IMR-90 (cell line): ENCODE data around the gene KRTAP20-2. TPM values are rescaled to one million over a fixed set of nuclear protein-coding genes. Genes with fewer than 3 reads are reported as not detected.

Experiments used
- ATAC-seq: fragments of 200-7000 bp; cut with Tn5 transposase; 2 replicates; pipeline ENCODE4 v1.9.1; 2020; ENCODE audit warnings: low read depth, mild to moderate bottlenecking, moderate library complexity
- BruUV-seq: library from RNA; stranded (reverse); fragments of 400-500 nt; replicated peaks from 2 replicates; lab custom pipeline; 2021; lab: Mats Ljungman, UMichigan
- CTCF ChIA-PET: fragments of 300-600 bp; formaldehyde crosslinking; extraction: SDS; loops from one replicate; lab custom pipeline; 2021; ENCODE audit warnings: antibody characterized with exemption; lab: Yijun Ruan, JAX
- POLR2A ChIA-PET: fragments of 300-600 bp; sonication (Branson Sonifier 250); formaldehyde crosslinking; loops from one replicate; lab custom pipeline; 2022; ENCODE audit warnings: antibody characterized with exemption; ENCODE audit not compliant: unreplicated experiment; lab: Charles Lee
- DNase-seq: peaks from one replicate; pipeline ENCODE4 v3.0.0; 2013
- H2AFZ ChIP-seq: replicated peaks from 2 replicates; pipeline ENCODE3; 2013; ENCODE audit warnings: low read length, mild to moderate bottlenecking; ENCODE audit not compliant: poor library complexity
- H2AK5ac ChIP-seq: 2 replicates; pipeline ENCODE4 v1.6.1; 2013; ENCODE audit warnings: low read depth, low read length, inconsistent platforms
- H2AK9ac ChIP-seq: replicated peaks from 2 replicates; pipeline ENCODE3; 2013; ENCODE audit warnings: mild to moderate bottlenecking, low read depth, low read length, moderate library complexity; ENCODE audit not compliant: poor library complexity
- H2BK120ac ChIP-seq: 2 replicates; pipeline ENCODE4 v1.6.1; 2013; ENCODE audit warnings: low read depth, low read length, inconsistent platforms
- H2BK15ac ChIP-seq: 3 replicates; pipeline ENCODE4 v1.6.1; 2013; ENCODE audit warnings: low read depth, low read length, inconsistent platforms
- H2BK20ac ChIP-seq: 2 replicates; pipeline ENCODE4 v1.6.1; 2013; ENCODE audit warnings: low read depth, mild to moderate bottlenecking, inconsistent platforms, low read length, moderate library complexity
- H2BK5ac ChIP-seq: 2 replicates; pipeline ENCODE4 v1.6.1; 2013; ENCODE audit warnings: mild to moderate bottlenecking, low read depth, low read length, inconsistent platforms; ENCODE audit not compliant: poor library complexity, severe bottlenecking
- H3K14ac ChIP-seq: replicated peaks from 2 replicates; pipeline ENCODE4 v1.6.1; 2013; ENCODE audit warnings: low read depth, low read length, inconsistent platforms
- H3K18ac ChIP-seq: 2 replicates; pipeline ENCODE4 v1.6.1; 2013; ENCODE audit warnings: low read depth, low read length, control low read depth
- H3K23ac ChIP-seq: 2 replicates; pipeline ENCODE4 v1.6.1; 2013; ENCODE audit warnings: low read depth, low read length, inconsistent platforms
- H3K27ac ChIP-seq: 2 replicates; pipeline ENCODE4 v1.5.1; 2013; ENCODE audit warnings: mild to moderate bottlenecking, control low read depth, low read length; ENCODE audit not compliant: insufficient read depth
- H3K27me3 ChIP-seq: 2 replicates; pipeline ENCODE4 v1.6.1; 2013; ENCODE audit warnings: low read length; ENCODE audit not compliant: control insufficient read depth, insufficient read depth
- H3K36me3 ChIP-seq: 2 replicates; pipeline ENCODE4 v1.6.1; 2013; ENCODE audit warnings: low read length, mixed read lengths; ENCODE audit not compliant: control insufficient read depth, insufficient read depth
- H3K4ac ChIP-seq: 2 replicates; pipeline ENCODE4 v1.6.1; 2013; ENCODE audit warnings: low read depth, low read length, inconsistent platforms
- H3K4me1 ChIP-seq: 2 replicates; pipeline ENCODE4 v1.6.1; 2013; ENCODE audit warnings: low read length, mixed read lengths; ENCODE audit not compliant: control insufficient read depth, insufficient read depth
- H3K4me2 ChIP-seq: 2 replicates; pipeline ENCODE4 v1.6.1; 2013; ENCODE audit warnings: low read depth, mild to moderate bottlenecking, control low read depth, low read length, moderate library complexity
- H3K4me3 ChIP-seq: 2 replicates; pipeline ENCODE4 v1.5.1; 2013; ENCODE audit warnings: low read depth, mild to moderate bottlenecking, control low read depth, low read length, moderate library complexity; ENCODE audit not compliant: insufficient read depth
- H3K56ac ChIP-seq: 2 replicates; pipeline ENCODE4 v1.6.1; 2013; ENCODE audit warnings: low read length, inconsistent platforms; ENCODE audit not compliant: insufficient read depth; ENCODE audit errors: extremely low read depth
- H3K79me1 ChIP-seq, 2 experiments: 2 replicates each; pipeline ENCODE4 v1.6.1; 2013; ENCODE audit warnings: low read length in 2 of 2, inconsistent platforms in 1 of 2, low read depth in 1 of 2
- H3K9ac ChIP-seq: 2 replicates; pipeline ENCODE4 v1.6.1; 2013; ENCODE audit warnings: low read depth, low read length, control low read depth
- H3K9me1 ChIP-seq: 2 replicates; pipeline ENCODE4 v1.6.1; 2013; ENCODE audit warnings: low read length, inconsistent platforms; ENCODE audit not compliant: insufficient read depth
- H3K9me3 ChIP-seq: 2 replicates; pipeline ENCODE4 v1.6.1; 2013; ENCODE audit warnings: low read length; ENCODE audit not compliant: control insufficient read depth, insufficient read depth
- H4K20me1 ChIP-seq: 2 replicates; pipeline ENCODE4 v1.6.1; 2013; ENCODE audit warnings: low read length, inconsistent platforms; ENCODE audit not compliant: insufficient read depth
- H4K5ac ChIP-seq: 2 replicates; pipeline ENCODE4 v1.6.1; 2013; ENCODE audit warnings: mild to moderate bottlenecking, low read depth, low read length, control low read depth
- H4K8ac ChIP-seq, 2 experiments: 2 replicates each; pipeline ENCODE4 v1.6.1; 2013; ENCODE audit warnings: low read depth in 2 of 2, low read length in 2 of 2, control low read depth in 1 of 2, inconsistent platforms in 1 of 2
- H4K91ac ChIP-seq: 2 replicates; pipeline ENCODE4 v1.6.1; 2013; ENCODE audit warnings: low read depth, low read length, inconsistent platforms; ENCODE audit not compliant: insufficient read depth
- BHLHE40 ChIP-seq: fragments of 150-350 bp; IDR thresholded peaks from 2 replicates; pipeline ENCODE4 v1.6.1; 2016; ENCODE audit warnings: mild to moderate bottlenecking, low read depth, low read length
- CEBPB ChIP-seq: IDR thresholded peaks from 2 replicates; pipeline ENCODE4 v1.6.1; 2012; ENCODE audit warnings: low read depth, low read length, improper control_type of control experiment
- CHD1 ChIP-seq: IDR thresholded peaks from 2 replicates; pipeline ENCODE4 v1.6.1; 2012; ENCODE audit warnings: low read depth, low read length, improper control_type of control experiment
- MAFK ChIP-seq: IDR thresholded peaks from 2 replicates; pipeline ENCODE4 v1.6.1; 2012; ENCODE audit warnings: low read depth, low read length, improper control_type of control experiment
- MXI1 ChIP-seq: IDR thresholded peaks from 2 replicates; pipeline ENCODE4 v1.6.1; 2012; ENCODE audit warnings: low read depth, mild to moderate bottlenecking, low read length, moderate library complexity, borderline replicate concordance
- POLR2A ChIP-seq: IDR thresholded peaks from 2 replicates; pipeline ENCODE4 v1.6.1; 2012; ENCODE audit warnings: mild to moderate bottlenecking, low read depth, low read length
- RAD21 ChIP-seq: IDR thresholded peaks from 2 replicates; pipeline ENCODE4 v1.6.1; 2012; ENCODE audit warnings: low read length, improper control_type of control experiment
- RCOR1 ChIP-seq: IDR thresholded peaks from 2 replicates; pipeline ENCODE4 v1.6.1; 2012; ENCODE audit warnings: mild to moderate bottlenecking, low read length, improper control_type of control experiment; ENCODE audit not compliant: insufficient replicate concordance
- SMC3 ChIP-seq: fragments of 150-350 bp; IDR thresholded peaks from 2 replicates; pipeline ENCODE4 v1.6.1; 2016; ENCODE audit warnings: low read depth, mild to moderate bottlenecking, antibody characterized with exemption, low read length, moderate library complexity
- WGBS, 2 experiments: methylation state at CpG; one replicate each; pipeline versions ENCODE4 v1.1.5 to v1.1.7; 2013; ENCODE audit warnings: missing lambda C conversion rate in 2 of 2; ENCODE audit not compliant: insufficient read length in 1 of 2; ENCODE audit errors: extremely low coverage in 2 of 2; 5-methylcytosine and 5-hydroxymethylcytosine counted together
- dilution Hi-C: fragments of 300-500 bp; cut with HindIII; formaldehyde crosslinking; loops from one replicate; pipeline ENCODE4 v1.14.3; 2018; ENCODE audit warnings: low sequenced_read_pairs; ENCODE audit not compliant: unreplicated experiment
- in situ Hi-C: fragments of 300-500 bp; cut with MboI; formaldehyde crosslinking; loops from 3 replicates; pipeline ENCODE4 v1.14.3; 2019; ENCODE audit warnings: low sequenced_read_pairs, inconsistent platforms, mixed read lengths
- intact Hi-C: fragments of 100-400 bp; cut with micrococcal nuclease; formaldehyde crosslinking; loops from 2 replicates; pipeline ENCODE4 v1.10.0; 2022
- polyA plus RNA-seq, 3 experiments: library from polyadenylated mRNA; depleted of rRNA; stranded (reverse); fragments of >200 nt; gene quantifications; 2 replicates each; pipeline ENCODE4 v1.2.3, GENCODE V29; 2012; ENCODE audit warnings: low replicate concordance in 1 of 3
- total RNA-seq: library from RNA; depleted of rRNA; stranded (reverse); fragments of >200 nt; gene quantifications from 2 replicates; pipeline ENCODE4 v1.2.3, GENCODE V29; 2012
- TF ChIP-seq, protein P1 (sequence below): fragments of 150-350 bp; IDR thresholded peaks from 2 replicates; pipeline ENCODE4 v1.6.1; 2016; ENCODE audit warnings: low read depth, mild to moderate bottlenecking, low read length, moderate library complexity, borderline replicate concordance
- TF ChIP-seq, protein P2 (sequence below): fragments of 150-350 bp; IDR thresholded peaks from 2 replicates; pipeline ENCODE4 v1.6.1; 2017; ENCODE audit warnings: mild to moderate bottlenecking, antibody characterized with exemption, low read length, low read depth
- TF ChIP-seq, protein P3 (sequence below): conservative IDR thresholded peaks from 2 replicates; pipeline ENCODE4 v1.5.1; 2012; ENCODE audit warnings: mild to moderate bottlenecking, low read depth, low read length, improper control_type of control experiment

KRTAP20-2 gene
- total and polyA plus RNA-seq, 2 of the 4 experiments (the other 2 are of a cell fraction) = not detected

DNA sequence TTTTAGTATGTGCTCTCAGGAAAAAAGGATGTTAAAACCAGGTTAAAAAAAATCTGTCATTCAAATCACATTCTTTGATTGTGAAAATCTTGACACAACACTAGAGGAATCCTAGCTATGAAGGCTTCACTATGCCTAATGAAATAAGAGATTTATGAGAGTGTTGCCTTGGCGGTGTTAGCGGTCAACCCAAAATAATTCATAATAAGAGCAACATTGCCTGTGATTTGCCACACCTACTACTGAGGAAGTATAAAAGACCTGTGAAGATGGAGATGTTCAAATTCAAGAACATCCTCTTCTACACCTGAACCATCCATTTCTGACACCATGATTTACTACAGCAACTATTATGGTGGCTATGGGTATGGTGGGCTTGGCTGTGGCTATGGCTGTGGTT lies 18.9 kb upstream of the KRTAP20-2 start, which contains the start of gene KRTAP20-1:
Gene KRTAP20-1 (plus strand): TSS at position 301 of the 400 bp plus-strand sequence. CDS start 30 bp downstream, at position 331.
- no peak within 1 kb of the TSS for H4K91ac ChIP-seq
- H4K8ac ChIP-seq = no peak within 1 kb of the TSS
- no peaks in the 10 kb centered on the region for H3K4me1 ChIP-seq
- no TSS peak for BruUV-seq
- no peak within 1 kb of the TSS for H2BK20ac ChIP-seq
- dilution Hi-C loops (no loop called here), in situ Hi-C loops (no loop called here), intact Hi-C loops (no loop called here)
- no peak within 1 kb of the TSS for H3K4me2 ChIP-seq
- no peaks in the 10 kb centered on the region for H3K36me3 ChIP-seq
- H2AK9ac ChIP-seq = no peak within 1 kb of the TSS
- no peak within 1 kb of the TSS for H3K56ac ChIP-seq
- POLR2A ChIA-PET = no interaction called here
- H4K20me1 ChIP-seq = no peaks in the 10 kb centered on the region
- H3K4me3 ChIP-seq = no peak within 1 kb of the TSS
- H3K9ac ChIP-seq = no peak within 1 kb of the TSS
- no peak within 1 kb of the TSS for H2BK15ac ChIP-seq
- no peak within 1 kb of the TSS for H3K23ac ChIP-seq
- no peak within 1 kb of the TSS for H3K4ac ChIP-seq
- H3K27me3 ChIP-seq = no peaks in the 10 kb centered on the region
- no CpG with 5 or more reads among the region's 2 CpGs for WGBS, 2 experiments
- no peak within 1 kb of the TSS for H2BK5ac ChIP-seq
- H4K5ac ChIP-seq = no peak within 1 kb of the TSS
- H2BK120ac ChIP-seq = no peak within 1 kb of the TSS
- H3K18ac ChIP-seq = no peak within 1 kb of the TSS
- CTCF ChIA-PET = no interaction called here
- ATAC-seq = no peak
- no peak within 1 kb of the TSS for H3K14ac ChIP-seq
- DNase-seq = no peak
- H2AK5ac ChIP-seq = no peak within 1 kb of the TSS
- TF ChIP-seq, protein P1, sequence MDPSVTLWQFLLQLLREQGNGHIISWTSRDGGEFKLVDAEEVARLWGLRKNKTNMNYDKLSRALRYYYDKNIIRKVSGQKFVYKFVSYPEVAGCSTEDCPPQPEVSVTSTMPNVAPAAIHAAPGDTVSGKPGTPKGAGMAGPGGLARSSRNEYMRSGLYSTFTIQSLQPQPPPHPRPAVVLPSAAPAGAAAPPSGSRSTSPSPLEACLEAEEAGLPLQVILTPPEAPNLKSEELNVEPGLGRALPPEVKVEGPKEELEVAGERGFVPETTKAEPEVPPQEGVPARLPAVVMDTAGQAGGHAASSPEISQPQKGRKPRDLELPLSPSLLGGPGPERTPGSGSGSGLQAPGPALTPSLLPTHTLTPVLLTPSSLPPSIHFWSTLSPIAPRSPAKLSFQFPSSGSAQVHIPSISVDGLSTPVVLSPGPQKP = no peak
- TF ChIP-seq SMC3 (no peak), BHLHE40 (no peak), RAD21 (no peak), MXI1 (no peak), CHD1 (no peak), CEBPB (no peak), POLR2A (no peak), MAFK (no peak), RCOR1 (no peak)
- TF ChIP-seq, protein P2, sequence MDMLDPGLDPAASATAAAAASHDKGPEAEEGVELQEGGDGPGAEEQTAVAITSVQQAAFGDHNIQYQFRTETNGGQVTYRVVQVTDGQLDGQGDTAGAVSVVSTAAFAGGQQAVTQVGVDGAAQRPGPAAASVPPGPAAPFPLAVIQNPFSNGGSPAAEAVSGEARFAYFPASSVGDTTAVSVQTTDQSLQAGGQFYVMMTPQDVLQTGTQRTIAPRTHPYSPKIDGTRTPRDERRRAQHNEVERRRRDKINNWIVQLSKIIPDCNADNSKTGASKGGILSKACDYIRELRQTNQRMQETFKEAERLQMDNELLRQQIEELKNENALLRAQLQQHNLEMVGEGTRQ = no peak
- TF ChIP-seq, protein P3, sequence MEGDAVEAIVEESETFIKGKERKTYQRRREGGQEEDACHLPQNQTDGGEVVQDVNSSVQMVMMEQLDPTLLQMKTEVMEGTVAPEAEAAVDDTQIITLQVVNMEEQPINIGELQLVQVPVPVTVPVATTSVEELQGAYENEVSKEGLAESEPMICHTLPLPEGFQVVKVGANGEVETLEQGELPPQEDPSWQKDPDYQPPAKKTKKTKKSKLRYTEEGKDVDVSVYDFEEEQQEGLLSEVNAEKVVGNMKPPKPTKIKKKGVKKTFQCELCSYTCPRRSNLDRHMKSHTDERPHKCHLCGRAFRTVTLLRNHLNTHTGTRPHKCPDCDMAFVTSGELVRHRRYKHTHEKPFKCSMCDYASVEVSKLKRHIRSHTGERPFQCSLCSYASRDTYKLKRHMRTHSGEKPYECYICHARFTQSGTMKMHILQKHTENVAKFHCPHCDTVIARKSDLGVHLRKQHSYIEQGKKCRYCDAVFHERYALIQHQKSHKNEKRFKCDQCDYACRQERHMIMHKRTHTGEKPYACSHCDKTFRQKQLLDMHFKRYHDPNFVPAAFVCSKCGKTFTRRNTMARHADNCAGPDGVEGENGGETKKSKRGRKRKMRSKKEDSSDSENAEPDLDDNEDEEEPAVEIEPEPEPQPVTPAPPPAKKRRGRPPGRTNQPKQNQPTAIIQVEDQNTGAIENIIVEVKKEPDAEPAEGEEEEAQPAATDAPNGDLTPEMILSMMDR = no peak
- no peak within 1 kb of the TSS for H3K27ac ChIP-seq
- no peaks in the 10 kb centered on the region for H3K9me1 ChIP-seq
- H3K79me1 ChIP-seq = no peaks in the 10 kb centered on the region
- peaks cover 14% of the 10 kb centered on the region for H3K9me3 ChIP-seq
- H2AFZ ChIP-seq = no peak within 1 kb of the TSS
